Measurements from ENCODE around the gene MARK3. TPM values are rescaled to one million over a fixed set of nuclear protein-coding genes. Genes with fewer than 3 reads are reported as not detected.

Gene MARK3
- total and polyA plus RNA-seq, 2 of the 4 experiments (the other 2 are of a cell fraction), result 78.5 to 80.5 TPM

GRCh38 chr14:103432627-103433026 lies 47.4 kb downstream of the MARK3 start:
- H3K9me3 ChIP-seq (ENCODE audit: control insufficient read depth, insufficient read depth, low read length), result no peaks in the 10 kb centered on the region
- no peaks in the 10 kb centered on the region for H3K27me3 ChIP-seq (ENCODE audit: control insufficient read depth, insufficient read depth, low read length)
- no peak for DNase-seq
- no peak for ATAC-seq (ENCODE audit: low read depth)
- no peak overlapping the region for H3K4me3 ChIP-seq (ENCODE audit: insufficient read depth, low read depth, low read length)
- no peak overlapping the region for H2BK120ac ChIP-seq (ENCODE audit: low read depth, low read length)
- no peak overlapping the region for H2AK9ac ChIP-seq (replicated peaks; ENCODE audit: low read depth, low read length, poor library complexity)
- H2BK15ac ChIP-seq (ENCODE audit: low read depth, low read length), result no peak overlapping the region
- no peak overlapping the region for H3K23ac ChIP-seq (ENCODE audit: low read depth, low read length)
- H2BK20ac ChIP-seq (ENCODE audit: low read depth, low read length), result no peak overlapping the region
- H2BK5ac ChIP-seq (ENCODE audit: low read depth, low read length, poor library complexity, severe bottlenecking), result no peak overlapping the region
- no peak overlapping the region for H3K18ac ChIP-seq (ENCODE audit: low read depth, low read length)
- ChIA-PET CTCF (no interaction called here), POLR2A (ENCODE audit: unreplicated experiment) (no interaction called here)
- dilution Hi-C loops (cut with HindIII; ENCODE audit: low sequenced_read_pairs, unreplicated experiment) (no loop called here), in situ Hi-C loops (cut with MboI; ENCODE audit: low sequenced_read_pairs) (no loop called here), intact Hi-C loops (cut with micrococcal nuclease) (no loop called here)
- WGBS, 2 experiments (ENCODE audit: extremely low coverage in 2 of 2, insufficient read length in 1 of 2), result no CpG with 5 or more reads among the region's 4 CpGs
- H4K91ac ChIP-seq (ENCODE audit: insufficient read depth, low read depth, low read length), result no peak overlapping the region
- H4K5ac ChIP-seq (ENCODE audit: low read depth, low read length), result no peak overlapping the region
- H4K8ac ChIP-seq (ENCODE audit: low read depth in 2 of 2, low read length in 2 of 2), result no peak overlapping the region
- H3K4ac ChIP-seq (ENCODE audit: low read depth, low read length), result no peak overlapping the region
- H3K79me1 ChIP-seq (ENCODE audit: low read depth in 1 of 2, low read length in 2 of 2), result peaks cover 31 to 78% of the 10 kb centered on the region in 2 experiments
- no peak for TF ChIP-seq CEBPB (IDR thresholded peaks at IDR 0.05; ENCODE audit: low read depth, low read length)
- TF ChIP-seq POLR2A (IDR thresholded peaks at IDR 0.05; ENCODE audit: low read depth, low read length), result no peak
- TF ChIP-seq FOS (IDR thresholded peaks at IDR 0.05; ENCODE audit: low read depth, low read length), result no peak
- no peak for TF ChIP-seq USF2 (IDR thresholded peaks at IDR 0.05; ENCODE audit: low read depth, low read length)
- TF ChIP-seq RAD21 (IDR thresholded peaks at IDR 0.05; ENCODE audit: low read length), result no peak
- TF ChIP-seq CHD1 (IDR thresholded peaks at IDR 0.05; ENCODE audit: low read depth, low read length), result no peak
- no peak for TF ChIP-seq CTCF (conservative IDR thresholded peaks at IDR 0.05; ENCODE audit: low read depth, low read length)
- TF ChIP-seq SMC3 (IDR thresholded peaks at IDR 0.05; ENCODE audit: low read depth, low read length), result no peak
- no peak for TF ChIP-seq BHLHE40 (IDR thresholded peaks at IDR 0.05; ENCODE audit: low read depth, low read length)
- no peak for TF ChIP-seq MAFK (IDR thresholded peaks at IDR 0.05; ENCODE audit: low read depth, low read length)
- TF ChIP-seq NFE2L2 (IDR thresholded peaks at IDR 0.05; ENCODE audit: low read depth, low read length), result no peak
- TF ChIP-seq MAZ (IDR thresholded peaks at IDR 0.05; ENCODE audit: borderline replicate concordance, low read depth, low read length), result no peak
- no peak for TF ChIP-seq RFX5 (IDR thresholded peaks at IDR 0.05; ENCODE audit: low read depth, low read length)
- TF ChIP-seq RCOR1 (IDR thresholded peaks at IDR 0.05; ENCODE audit: insufficient replicate concordance, low read length), result no peak
- TF ChIP-seq ELK1 (IDR thresholded peaks at IDR 0.05; ENCODE audit: borderline replicate concordance, low read depth, low read length), result no peak
- no peak for TF ChIP-seq MXI1 (IDR thresholded peaks at IDR 0.05; ENCODE audit: borderline replicate concordance, low read depth, low read length)
- no peak overlapping the region for H3K14ac ChIP-seq (replicated peaks; ENCODE audit: low read depth, low read length)
- no peak overlapping the region for H3K4me2 ChIP-seq (ENCODE audit: low read depth, low read length)
- H4K20me1 ChIP-seq (ENCODE audit: insufficient read depth, low read length), result peaks cover 38% of the 10 kb centered on the region; the same call in 1 of the 2 replicates
- no peak overlapping the region for H2AK5ac ChIP-seq (ENCODE audit: low read depth, low read length)
- no peak overlapping the region for H3K56ac ChIP-seq (ENCODE audit: extremely low read depth, insufficient read depth, low read length)
- H3K9ac ChIP-seq (ENCODE audit: low read depth, low read length), result no peak overlapping the region
- H3K9me1 ChIP-seq (ENCODE audit: insufficient read depth, low read length), result peaks cover 2% of the 10 kb centered on the region; the same call in 1 of the 2 replicates
- H3K36me3 ChIP-seq (ENCODE audit: control insufficient read depth, insufficient read depth, low read length), result peaks cover 8% of the 10 kb centered on the region
- no peak overlapping the region for H2AFZ ChIP-seq (replicated peaks; ENCODE audit: low read length, poor library complexity)
- peaks cover 6% of the 10 kb centered on the region; the same call in 1 of the 2 replicates for H3K4me1 ChIP-seq (ENCODE audit: control insufficient read depth, insufficient read depth, low read length)
- H3K27ac ChIP-seq (ENCODE audit: insufficient read depth, low read length), result no peak overlapping the region
- no TSS peak for BruUV-seq (replicated peaks)

Measured in IMR-90 (cell line).